Endothelial cell of umbilical vein (primary cell): Measurements from ENCODE around the gene CTNNA2. TPM values are rescaled to one million over a fixed set of nuclear protein-coding genes. Genes with fewer than 3 reads are reported as not detected.

Source experiments
- BruUV-seq: library from RNA; stranded (reverse); fragments of 400-500 nt; replicated peaks from 2 replicates; lab custom pipeline; 2021; lab: Mats Ljungman, UMichigan
- CTCF ChIA-PET: fragments of 300-600, 350-600 bp; sonication (Branson Sonifier 250); formaldehyde crosslinking; loops from one replicate; lab custom pipeline; 2021; ENCODE audit warnings: antibody characterized with exemption, inconsistent platforms; lab: Charles Lee
- POLR2A ChIA-PET: fragments of 300-600, 350-600 bp; sonication (Branson Sonifier 250); formaldehyde crosslinking; loops from one replicate; lab custom pipeline; 2021; ENCODE audit warnings: antibody characterized with exemption, inconsistent platforms; lab: Charles Lee
- DNase-seq: peaks from one replicate; pipeline ENCODE4 v3.0.0-alpha.2; 2011; ENCODE audit warnings: low read depth, low spot score
- FAIRE-seq: peaks from 2 replicates; lab custom pipeline; 2011; peaks lifted over from hg19 to GRCh38; lab: Jason Lieb, UNC
- H2AFZ ChIP-seq: 2 replicates; pipeline ENCODE4 v1.6.0; 2012; ENCODE audit warnings: low read depth, low read length, control low read depth, inconsistent platforms
- H3K27ac ChIP-seq: 2 replicates; pipeline ENCODE4 v1.5.1; 2011; ENCODE audit warnings: low read depth, mild to moderate bottlenecking, control low read depth, low read length, moderate library complexity; ENCODE audit not compliant: insufficient read depth
- H3K27me3 ChIP-seq, 2 experiments: 2 replicates each; pipeline versions ENCODE4 v1.6.0 to v1.6.1; 2011; ENCODE audit warnings: low read length in 2 of 2, mixed read lengths in 1 of 2; ENCODE audit not compliant: control insufficient read depth in 2 of 2, insufficient read depth in 2 of 2
- H3K36me3 ChIP-seq, 2 experiments: 2 replicates in 1 of 2; 3 replicates in 1 of 2; pipeline ENCODE4 v1.5.1; 2011; ENCODE audit warnings: low read length in 2 of 2, mild to moderate bottlenecking in 1 of 2, moderate library complexity in 1 of 2; ENCODE audit not compliant: control insufficient read depth in 2 of 2, insufficient read depth in 2 of 2; ENCODE audit errors: extremely low read depth in 1 of 2
- H3K4me1 ChIP-seq: 3 replicates; pipeline ENCODE4 v1.5.1; 2011; ENCODE audit warnings: mild to moderate bottlenecking, low read length; ENCODE audit not compliant: control insufficient read depth, insufficient read depth; ENCODE audit errors: extremely low read depth
- H3K4me2 ChIP-seq: 2 replicates; pipeline ENCODE4 v1.6.1; 2011; ENCODE audit warnings: low read length, control low read depth, mixed read lengths; ENCODE audit not compliant: insufficient read depth
- H3K4me3 ChIP-seq, 3 experiments: fragments of 200-600 bp in 1 of 3; sonication (generic), shearing (Covaris generic) in 1 of 3; replicated peaks in 1 of 3; 2 replicates each; pipeline ENCODE4 v1.5.1; 2011 to 2016; ENCODE audit warnings: control low read depth in 3 of 3, low read length in 3 of 3, mild to moderate bottlenecking in 2 of 3, inconsistent platforms in 1 of 3, low read depth in 1 of 3, moderate library complexity in 1 of 3; ENCODE audit not compliant: insufficient read depth in 1 of 3
- H3K79me2 ChIP-seq: 2 replicates; pipeline ENCODE4 v1.6.0; 2012; ENCODE audit warnings: low read length, inconsistent platforms; ENCODE audit not compliant: control insufficient read depth, insufficient read depth
- H3K9ac ChIP-seq: replicated peaks from 2 replicates; pipeline ENCODE3; 2011; ENCODE audit warnings: low read length, control low read depth; ENCODE audit not compliant: insufficient read depth; ENCODE audit errors: extremely low read depth
- H3K9me1 ChIP-seq: replicated peaks from 3 replicates; pipeline ENCODE4 v1.6.0; 2011; ENCODE audit warnings: mild to moderate bottlenecking, low read length; ENCODE audit not compliant: control insufficient read depth, insufficient read depth; ENCODE audit errors: extremely low read depth
- H3K9me3 ChIP-seq: replicated peaks from 2 replicates; pipeline ENCODE4 v1.5.1; 2012; ENCODE audit warnings: low read length, inconsistent platforms; ENCODE audit not compliant: control insufficient read depth, insufficient read depth
- H4K20me1 ChIP-seq: replicated peaks from 2 replicates; pipeline ENCODE3; 2011; ENCODE audit warnings: mild to moderate bottlenecking, low read length; ENCODE audit not compliant: control insufficient read depth, insufficient read depth; ENCODE audit errors: extremely low read depth
- CTCF ChIP-seq, 2 donors: IDR thresholded peaks; 1 replicate in 1 of 2; 2 replicates in 1 of 2; pipeline ENCODE4 v1.5.1; 2011; ENCODE audit warnings: low read length in 2 of 2, mild to moderate bottlenecking in 2 of 2, moderate library complexity in 2 of 2, control low read depth in 1 of 2, inconsistent platforms in 1 of 2, low read depth in 1 of 2; ENCODE audit not compliant: insufficient read depth in 1 of 2; ENCODE audit errors: extremely low read depth in 1 of 2
- EZH2 ChIP-seq: IDR thresholded peaks from 2 replicates; pipeline ENCODE4 v1.6.1; 2012; ENCODE audit warnings: borderline replicate concordance, low read depth, mild to moderate bottlenecking, moderate library complexity, low read length, inconsistent platforms; ENCODE audit not compliant: severe bottlenecking
- FOS ChIP-seq: IDR thresholded peaks from 2 replicates; pipeline ENCODE4 v1.6.1; 2011; ENCODE audit warnings: mild to moderate bottlenecking, low read length, moderate library complexity, borderline replicate concordance; ENCODE audit not compliant: insufficient read depth
- GATA2 ChIP-seq: IDR thresholded peaks from 2 replicates; pipeline ENCODE4 v1.7.0; 2011; ENCODE audit warnings: low read depth, mild to moderate bottlenecking, moderate library complexity, mixed read lengths, low read length; ENCODE audit not compliant: insufficient read length, insufficient read depth
- JUN ChIP-seq: IDR thresholded peaks from 2 replicates; pipeline ENCODE4 v1.6.1; 2011; ENCODE audit warnings: borderline replicate concordance, low read depth; ENCODE audit not compliant: insufficient read length, insufficient read depth
- MAX ChIP-seq: IDR thresholded peaks from 2 replicates; pipeline ENCODE4 v1.6.1; 2011; ENCODE audit not compliant: insufficient read depth, insufficient read length
- MYC ChIP-seq: IDR thresholded peaks from one replicate; pipeline ENCODE4 v1.6.1; 2011; ENCODE audit warnings: mild to moderate bottlenecking, low read depth, low read length
- POLR2A ChIP-seq: IDR thresholded peaks from 2 replicates; pipeline ENCODE4 v1.6.1; 2012; ENCODE audit warnings: low read depth, mild to moderate bottlenecking, control low read depth, low read length
- POLR2AphosphoS5 ChIP-seq: IDR thresholded peaks from 2 replicates; pipeline ENCODE4 v1.6.1; 2012; ENCODE audit warnings: low read depth, mild to moderate bottlenecking, control low read depth, low read length, moderate library complexity; ENCODE audit not compliant: insufficient read depth
- dilution Hi-C: fragments of 300-500 bp; cut with MboI; formaldehyde crosslinking; loops from one replicate; pipeline ENCODE4 v1.15.0; 2019; ENCODE audit warnings: low sequenced_read_pairs; ENCODE audit not compliant: extremely low pct_ligation_motif_present
- intact Hi-C: fragments of 100-400 bp; cut with micrococcal nuclease; formaldehyde crosslinking; loops from one replicate; pipeline ENCODE4 v1.10.0; 2022
- polyA plus RNA-seq, 4 experiments: library from polyadenylated mRNA; depleted of rRNA in 3 of 4; stranded (reverse) in 3 of 4; unstranded in 1 of 4; fragments of >200 nt; gene quantifications; 2 replicates each; pipeline versions ENCODE4 v1.2.1 to v1.2.3, GENCODE V29; 2011 to 2012; ENCODE audit warnings: missing spikeins in 1 of 4
- total RNA-seq: library from RNA; stranded (reverse); gene quantifications from 2 replicates; pipeline ENCODE4 v1.2.3, GENCODE V29; 2021

CTNNA2 gene
- total and polyA plus RNA-seq, 2 donors (not counting 3 experiments of a cell fraction or from before 2014, with no cell fraction given), result not detected

GRCh38 chr2:79585701-79586433 lies 73.0 kb downstream of the CTNNA2 start:
- POLR2A ChIA-PET, result no interaction called here
- Histone ChIP-seq H3K79me2 (no peaks in the 10 kb centered on the region), H3K9me1 (no peaks in the 10 kb centered on the region), H3K36me3 (no peaks in the 10 kb centered on the region), H4K20me1 (no peaks in the 10 kb centered on the region), H3K4me3 (no peak overlapping the region), H3K9me3 (peaks cover 8% of the 10 kb centered on the region), H3K4me2 (no peak overlapping the region), H3K27me3 (no peaks in the 10 kb centered on the region), H3K27ac (no peak overlapping the region), H3K9ac (no peak overlapping the region), H2AFZ (no peak overlapping the region), H3K4me1 (no peaks in the 10 kb centered on the region)
- TF ChIP-seq POLR2A (no peak), JUN (no peak), CTCF (IDR thresholded peaks at IDR 0.05; ENCODE audit: extremely low read depth in 1 of 2, insufficient read depth in 1 of 2, low read depth in 1 of 2, low read length in 2 of 2) (no peak), EZH2 (no peak), MYC (no peak)
- dilution Hi-C loops (no loop called here), intact Hi-C loops (no loop called here)
- no TSS peak for BruUV-seq
- FAIRE-seq (no peak), DNase-seq (no peak)
- CTCF ChIA-PET, result no interaction called here

GRCh38 chr2:79591281-79591680 lies 78.4 kb downstream of the CTNNA2 start:
- Histone ChIP-seq H3K9ac (no peak overlapping the region), H2AFZ (no peak overlapping the region), H3K4me1 (no peaks in the 10 kb centered on the region), H3K27ac (no peak overlapping the region), H3K9me1 (no peaks in the 10 kb centered on the region), H3K27me3 (no peaks in the 10 kb centered on the region), H3K4me3 (no peak overlapping the region), H3K36me3 (no peaks in the 10 kb centered on the region), H4K20me1 (no peaks in the 10 kb centered on the region), H3K9me3 (peaks cover 8% of the 10 kb centered on the region), H3K4me2 (no peak overlapping the region), H3K79me2 (no peaks in the 10 kb centered on the region)
- ChIA-PET POLR2A (no interaction called here), CTCF (no interaction called here)
- intact Hi-C loops, result no loop called here
- no TSS peak for BruUV-seq
- dilution Hi-C loops, result no loop called here
- DNase-seq (no peak), FAIRE-seq (no peak)
- TF ChIP-seq EZH2, result no peak
- no peak for TF ChIP-seq FOS
- TF ChIP-seq POLR2A, result no peak
- no peak for TF ChIP-seq JUN
- TF ChIP-seq CTCF (IDR thresholded peaks at IDR 0.05; ENCODE audit: extremely low read depth in 1 of 2, insufficient read depth in 1 of 2, low read depth in 1 of 2, low read length in 2 of 2), result no peak
- no peak for TF ChIP-seq POLR2AphosphoS5
- TF ChIP-seq GATA2, result no peak
- TF ChIP-seq MAX, result no peak
- TF ChIP-seq MYC, result no peak
